LNCaP clone FGC (cell line): Measurements from ENCODE around the gene AKT1S1.

Source experiments
- DNase-seq: peaks from one replicate; pipeline ENCODE4 v3.0.0-alpha.2; 2011; ENCODE audit warnings: low read depth
- H3K4me3 ChIP-seq: 2 replicates; pipeline ENCODE4 v1.5.1; 2011; ENCODE audit warnings: mild to moderate bottlenecking, low read depth, low read length, control low read depth
- CTCF ChIP-seq: IDR thresholded peaks from 2 replicates; pipeline ENCODE4 v1.5.1; 2012; ENCODE audit warnings: mild to moderate bottlenecking; ENCODE audit not compliant: control insufficient read depth, insufficient read depth; ENCODE audit errors: extremely low read depth

Gene AKT1S1

GRCh38 chr19:49887665-49888509 is 10.7 kb upstream of the AKT1S1 start:
- DNase-seq, result no peak
- H3K4me3 ChIP-seq, result no peak overlapping the region

GRCh38 chr19:49887037-49887664 is 10.0 kb upstream of the AKT1S1 start:
- H3K4me3 ChIP-seq, result no peak overlapping the region
- no peak for TF ChIP-seq CTCF
- no peak for DNase-seq

More at GRCh38 chr19:49887665-49888509, 10.7 kb upstream of the AKT1S1 start:
- no peak for TF ChIP-seq CTCF

- DNase-seq, result no peak
- no peak overlapping the region for H3K4me3 ChIP-seq
- no peak for TF ChIP-seq CTCF
Observed at GRCh38 chr19:49884760-49885159, 7.6 kb upstream of the AKT1S1 start.

- DNase-seq, result no peak
- H3K4me3 ChIP-seq, result no peak overlapping the region
- no peak for TF ChIP-seq CTCF
Observed at GRCh38 chr19:49884109-49884508, 7.0 kb upstream of the AKT1S1 start.

GRCh38 chr19:49883094-49883493 is 5.9 kb upstream of the AKT1S1 start:
- no peak overlapping the region for H3K4me3 ChIP-seq
- TF ChIP-seq CTCF, result no peak
- no peak for DNase-seq

GRCh38 chr19:49882643-49883042 is 5.5 kb upstream of the AKT1S1 start:
- TF ChIP-seq CTCF, result no peak
- no peak overlapping the region for H3K4me3 ChIP-seq
- no peak for DNase-seq
